BE2C (cell line): ENCODE results near the gene PCCB.
"Not testable (repeated sequence)": the region's sequence is repeated elsewhere in the genome, so short reads cannot be mapped to it uniquely, and the experiment has no call there.

Experiments used
- DNase-seq: peaks from one replicate; pipeline ENCODE4 v3.0.0-alpha.2; 2020
- H3K27me3 ChIP-seq: fragments of 250-450 bp; sonication (Bioruptor Pico); 2 replicates; pipeline ENCODE4 v1.5.1; 2020; ENCODE audit warnings: mild to moderate bottlenecking
- H3K36me3 ChIP-seq: fragments of 250-450 bp; sonication (Bioruptor Pico); 2 replicates; pipeline ENCODE4 v1.5.1; 2020; ENCODE audit warnings: mild to moderate bottlenecking
- H3K4me1 ChIP-seq: fragments of 250-450 bp; sonication (Bioruptor Pico); 2 replicates; pipeline ENCODE4 v1.5.1; 2020
- H3K4me3 ChIP-seq: 2 replicates; pipeline ENCODE4 v1.5.1; 2011; ENCODE audit warnings: low read depth, low read length
- H3K9me3 ChIP-seq: fragments of 250-450 bp; sonication (Bioruptor Pico); 2 replicates; pipeline ENCODE4 v1.5.1; 2020
- TF ChIP-seq, protein P1 (sequence below): IDR thresholded peaks from 2 replicates; pipeline ENCODE4 v1.5.1; 2012; ENCODE audit warnings: mild to moderate bottlenecking, low read depth, low read length

The PCCB gene

DNA sequence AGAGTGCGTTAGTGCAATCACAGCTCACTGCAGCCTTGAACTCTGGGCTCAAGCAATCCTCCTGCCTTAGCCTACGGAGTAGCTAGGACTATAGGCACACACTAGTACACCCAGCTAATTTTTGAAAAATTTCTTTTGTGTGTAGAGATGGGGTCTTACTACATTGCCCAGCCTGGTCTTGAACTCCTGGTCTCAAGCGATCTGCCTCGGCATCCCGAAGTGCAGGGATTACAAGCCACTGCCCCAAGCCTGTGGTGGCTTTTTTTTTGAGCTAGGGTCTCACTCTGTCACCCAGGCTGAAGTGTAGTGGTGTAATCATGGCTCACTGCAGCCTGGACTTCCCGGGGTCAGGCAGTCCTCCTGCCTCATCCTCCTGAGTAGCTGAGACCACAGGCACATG is 17.1 kb downstream of the PCCB start:
- Histone ChIP-seq H3K9me3 (no peaks in the 10 kb centered on the region; the same call in 1 of the 2 replicates), H3K36me3 (peaks cover 3% of the 10 kb centered on the region), H3K27me3 (no peaks in the 10 kb centered on the region), H3K4me3 (no peak overlapping the region), H3K4me1 (no peaks in the 10 kb centered on the region)
- TF ChIP-seq, protein P1, sequence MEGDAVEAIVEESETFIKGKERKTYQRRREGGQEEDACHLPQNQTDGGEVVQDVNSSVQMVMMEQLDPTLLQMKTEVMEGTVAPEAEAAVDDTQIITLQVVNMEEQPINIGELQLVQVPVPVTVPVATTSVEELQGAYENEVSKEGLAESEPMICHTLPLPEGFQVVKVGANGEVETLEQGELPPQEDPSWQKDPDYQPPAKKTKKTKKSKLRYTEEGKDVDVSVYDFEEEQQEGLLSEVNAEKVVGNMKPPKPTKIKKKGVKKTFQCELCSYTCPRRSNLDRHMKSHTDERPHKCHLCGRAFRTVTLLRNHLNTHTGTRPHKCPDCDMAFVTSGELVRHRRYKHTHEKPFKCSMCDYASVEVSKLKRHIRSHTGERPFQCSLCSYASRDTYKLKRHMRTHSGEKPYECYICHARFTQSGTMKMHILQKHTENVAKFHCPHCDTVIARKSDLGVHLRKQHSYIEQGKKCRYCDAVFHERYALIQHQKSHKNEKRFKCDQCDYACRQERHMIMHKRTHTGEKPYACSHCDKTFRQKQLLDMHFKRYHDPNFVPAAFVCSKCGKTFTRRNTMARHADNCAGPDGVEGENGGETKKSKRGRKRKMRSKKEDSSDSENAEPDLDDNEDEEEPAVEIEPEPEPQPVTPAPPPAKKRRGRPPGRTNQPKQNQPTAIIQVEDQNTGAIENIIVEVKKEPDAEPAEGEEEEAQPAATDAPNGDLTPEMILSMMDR = no peak
- DNase-seq = no peak

DNA sequence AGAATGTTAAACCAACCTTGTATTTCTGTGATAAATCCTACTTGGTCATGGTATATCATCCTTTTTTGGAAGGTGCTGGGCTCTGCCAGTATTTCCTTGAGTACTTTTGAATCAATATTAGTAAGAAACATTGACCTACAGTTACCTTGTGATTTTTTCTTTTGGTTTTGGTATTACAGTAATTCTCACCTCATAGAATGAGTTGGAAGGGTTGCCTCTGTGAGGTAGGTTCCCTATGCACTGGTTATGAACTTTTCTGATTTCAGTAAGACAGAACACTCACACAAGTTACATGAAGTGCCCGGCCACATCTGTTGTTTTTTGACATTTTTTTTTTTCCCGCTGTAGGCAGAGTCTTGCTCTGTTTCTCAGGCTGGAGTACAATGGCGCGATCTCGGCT is 20.0 kb downstream of the PCCB start:
- Histone ChIP-seq H3K4me1 (no peaks in the 10 kb centered on the region), H3K36me3 (peaks cover 3% of the 10 kb centered on the region), H3K4me3 (no peak overlapping the region), H3K9me3 (no peaks in the 10 kb centered on the region; the same call in 1 of the 2 replicates), H3K27me3 (no peaks in the 10 kb centered on the region)
- DNase-seq = no peak
- TF ChIP-seq, protein P1 = no peak

DNA sequence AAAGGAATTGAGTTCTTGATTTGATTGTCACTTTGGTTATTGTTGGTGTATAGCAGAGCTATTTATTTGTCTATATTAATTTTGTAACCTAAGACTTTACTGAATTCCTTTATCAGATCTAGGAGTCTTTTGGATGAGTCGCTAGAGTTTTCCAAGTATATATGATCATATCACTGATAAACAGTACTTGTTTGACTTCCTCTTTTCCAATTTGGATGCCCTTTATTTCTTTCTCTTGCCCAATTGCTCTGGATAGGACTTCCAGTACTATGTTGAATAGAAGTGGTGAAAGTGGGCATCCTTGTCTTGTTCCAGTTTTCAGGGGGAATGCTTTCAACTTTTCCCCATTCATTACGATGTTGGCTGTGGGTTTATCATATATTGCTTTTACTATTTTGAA is 21.5 kb downstream of the PCCB start:
- H3K27me3 ChIP-seq, DNase-seq, H3K4me3 ChIP-seq, H3K36me3 ChIP-seq, H3K4me1 ChIP-seq, H3K9me3 ChIP-seq: not testable (repeated sequence)

DNA sequence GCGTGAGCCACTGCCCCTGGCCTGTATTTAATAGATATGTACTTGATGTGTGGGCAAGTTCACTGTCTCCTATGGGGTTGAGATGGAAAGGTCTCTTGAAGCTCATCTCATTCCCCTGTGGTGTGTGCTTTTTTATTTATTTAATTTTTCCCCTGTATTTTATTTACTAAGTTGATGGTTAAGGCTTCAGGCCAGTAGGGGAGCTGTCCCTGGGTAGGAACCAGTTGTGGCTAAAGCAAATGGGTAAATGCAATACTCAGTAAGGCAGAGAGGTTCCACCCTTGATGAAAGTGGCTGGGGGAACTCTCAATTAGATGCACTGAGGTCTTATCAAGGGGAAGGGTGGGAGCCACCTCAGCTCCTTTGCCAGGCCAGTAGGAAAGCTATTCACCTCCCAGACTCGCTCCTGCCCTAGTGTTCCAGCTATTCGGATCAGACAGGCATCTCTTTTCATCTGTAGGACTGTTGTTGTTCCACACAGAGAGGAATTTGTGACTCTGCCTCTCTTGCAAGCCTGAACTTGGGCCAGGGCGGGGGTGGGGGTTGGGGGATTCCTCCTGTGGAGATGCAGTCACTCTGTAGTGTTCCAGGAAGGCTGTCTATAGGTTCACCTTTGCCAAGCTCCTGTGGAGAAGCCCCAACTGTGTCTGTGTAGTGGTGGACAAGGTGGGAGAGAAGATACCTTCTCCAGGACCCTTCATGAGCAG is 26.1 kb downstream of the PCCB start:
- Histone ChIP-seq H3K36me3 (peaks cover 7% of the 10 kb centered on the region), H3K27me3 (no peaks in the 10 kb centered on the region), H3K4me3 (no peak overlapping the region), H3K4me1 (no peaks in the 10 kb centered on the region), H3K9me3 (no peaks in the 10 kb centered on the region)
- TF ChIP-seq, protein P1 = 0 out of 2 replicates have a peak, but pooled peaks have one; percentile 13
- DNase-seq = no peak

DNA sequence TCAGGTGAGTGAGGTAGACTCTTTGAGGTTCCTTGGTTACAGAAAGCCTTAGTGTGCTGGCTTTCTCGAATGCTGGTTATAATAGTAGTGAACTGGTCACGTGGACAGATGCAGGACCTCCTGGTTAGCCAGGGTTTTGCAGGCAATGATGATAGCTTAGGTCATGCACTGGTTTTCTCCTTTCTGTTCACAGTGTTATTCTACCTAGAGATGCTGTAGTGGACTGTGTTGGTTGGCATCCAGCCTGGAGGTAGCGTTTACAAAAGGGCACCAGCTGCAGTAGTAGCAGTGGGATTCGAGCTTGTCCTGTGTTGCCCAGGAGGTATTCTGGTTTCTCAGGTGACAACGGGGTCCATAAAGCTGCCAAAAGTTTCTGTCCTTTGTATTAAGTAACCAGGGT is 27.0 kb downstream of the PCCB start:
- Histone ChIP-seq H3K36me3 (peaks cover 7% of the 10 kb centered on the region), H3K27me3 (no peaks in the 10 kb centered on the region), H3K9me3 (no peaks in the 10 kb centered on the region), H3K4me1 (no peaks in the 10 kb centered on the region), H3K4me3 (no peak overlapping the region)
- DNase-seq = no peak
- TF ChIP-seq, protein P1 = no peak

DNA sequence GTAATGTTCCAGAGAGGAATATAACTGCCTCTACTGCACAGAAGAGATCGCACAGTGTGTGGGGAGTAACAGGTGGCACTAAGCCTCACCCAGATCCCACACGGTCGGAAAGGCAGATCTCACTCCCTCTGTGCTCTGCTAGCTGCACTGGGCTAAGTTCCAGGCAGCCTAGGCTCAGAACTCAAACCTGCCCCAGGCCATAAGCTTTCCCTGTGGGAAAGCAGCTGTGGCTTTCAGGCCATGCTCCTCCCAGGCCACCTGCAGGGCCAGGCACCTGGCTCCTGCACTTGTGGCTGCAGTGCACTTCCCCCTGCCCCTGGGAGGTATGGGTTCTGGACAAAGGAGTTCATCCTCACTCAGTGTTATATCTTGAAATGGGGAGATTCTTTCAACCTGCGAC is 27.5 kb downstream of the PCCB start:
- Histone ChIP-seq H3K27me3 (no peaks in the 10 kb centered on the region), H3K36me3 (peaks cover 7% of the 10 kb centered on the region), H3K4me3 (no peak overlapping the region), H3K4me1 (no peaks in the 10 kb centered on the region), H3K9me3 (no peaks in the 10 kb centered on the region)
- DNase-seq = peak; percentile 35
- TF ChIP-seq, protein P1 = no peak
